Measurements from ENCODE around the gene SLC26A6.

GRCh38 chr3:48684480-48685143 lies 49.4 kb upstream of the SLC26A6 start:
- TF ChIP-seq EZH2 (IDR thresholded peaks at IDR 0.05; ENCODE audit: low read length, unreplicated experiment): no peak
- no peak for TF ChIP-seq CTCF (conservative IDR thresholded peaks at IDR 0.05; ENCODE audit: low read depth, low read length)
- TF ChIP-seq EZH2phosphoT487 (IDR thresholded peaks at IDR 0.05; ENCODE audit: borderline replicate concordance, low read length): no peak
